Kidney glomerular epithelial cell (primary cell): Measurements from ENCODE around the gene TROAP.
"Not testable (repeated sequence)": the region's sequence is repeated elsewhere in the genome, so short reads cannot be mapped to it uniquely, and the experiment has no call there.

ENCODE experiments used
- DNase-seq: peaks from one replicate; lab custom pipeline; 2025; lab: John Stamatoyannopoulos, UW

TROAP gene

DNA sequence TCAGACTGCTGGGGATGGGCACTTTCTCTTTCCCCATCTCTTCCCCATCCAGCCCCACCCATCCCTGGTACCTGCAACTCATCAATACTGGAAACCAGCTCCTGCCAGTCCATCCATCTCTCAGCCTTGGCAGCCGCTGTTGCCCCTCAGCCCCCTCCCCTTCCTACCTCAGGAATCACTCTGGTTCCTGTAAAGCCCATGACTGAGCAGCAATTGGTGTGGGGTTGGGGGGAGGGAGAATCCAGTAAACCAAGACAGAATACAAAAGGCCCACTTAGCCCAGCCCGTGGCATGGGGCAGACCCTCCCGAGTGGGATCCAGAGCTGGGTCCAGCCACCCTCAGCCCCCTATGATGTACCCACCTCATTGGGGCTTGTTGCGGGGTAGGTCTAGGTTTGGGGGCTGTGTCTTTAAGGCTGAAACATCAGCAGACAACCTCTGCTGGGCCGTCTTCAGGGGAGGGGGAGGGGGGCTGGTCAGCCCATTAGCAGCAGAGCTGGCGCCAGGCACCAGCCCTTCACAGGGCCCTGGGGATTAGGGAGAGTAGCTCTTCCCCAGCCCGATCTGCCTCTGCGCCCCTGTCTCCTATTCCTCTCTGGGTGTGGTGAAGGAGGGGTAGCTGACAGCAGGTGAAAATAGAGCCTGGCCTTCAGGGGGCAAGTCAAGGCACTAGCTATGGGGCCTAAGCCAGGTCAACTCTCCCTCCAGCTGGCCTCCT is 28.8 kb upstream of the TROAP start:
- no peak for DNase-seq

DNA sequence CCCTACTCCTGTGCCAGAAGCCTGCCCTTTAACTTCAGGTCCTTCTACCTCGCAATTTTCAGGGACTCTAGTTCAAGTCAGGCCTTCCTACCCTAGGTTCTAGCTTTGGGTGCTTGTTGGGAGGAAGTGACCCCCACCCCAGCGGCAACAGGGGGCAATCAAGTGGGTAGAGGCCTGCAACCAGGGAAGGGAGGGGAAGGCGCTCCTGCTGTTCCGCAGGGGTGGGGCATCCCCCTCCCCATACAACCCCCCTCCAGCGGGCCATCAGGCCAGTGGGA is 28.3 kb upstream of the TROAP start:
- DNase-seq: no peak

DNA sequence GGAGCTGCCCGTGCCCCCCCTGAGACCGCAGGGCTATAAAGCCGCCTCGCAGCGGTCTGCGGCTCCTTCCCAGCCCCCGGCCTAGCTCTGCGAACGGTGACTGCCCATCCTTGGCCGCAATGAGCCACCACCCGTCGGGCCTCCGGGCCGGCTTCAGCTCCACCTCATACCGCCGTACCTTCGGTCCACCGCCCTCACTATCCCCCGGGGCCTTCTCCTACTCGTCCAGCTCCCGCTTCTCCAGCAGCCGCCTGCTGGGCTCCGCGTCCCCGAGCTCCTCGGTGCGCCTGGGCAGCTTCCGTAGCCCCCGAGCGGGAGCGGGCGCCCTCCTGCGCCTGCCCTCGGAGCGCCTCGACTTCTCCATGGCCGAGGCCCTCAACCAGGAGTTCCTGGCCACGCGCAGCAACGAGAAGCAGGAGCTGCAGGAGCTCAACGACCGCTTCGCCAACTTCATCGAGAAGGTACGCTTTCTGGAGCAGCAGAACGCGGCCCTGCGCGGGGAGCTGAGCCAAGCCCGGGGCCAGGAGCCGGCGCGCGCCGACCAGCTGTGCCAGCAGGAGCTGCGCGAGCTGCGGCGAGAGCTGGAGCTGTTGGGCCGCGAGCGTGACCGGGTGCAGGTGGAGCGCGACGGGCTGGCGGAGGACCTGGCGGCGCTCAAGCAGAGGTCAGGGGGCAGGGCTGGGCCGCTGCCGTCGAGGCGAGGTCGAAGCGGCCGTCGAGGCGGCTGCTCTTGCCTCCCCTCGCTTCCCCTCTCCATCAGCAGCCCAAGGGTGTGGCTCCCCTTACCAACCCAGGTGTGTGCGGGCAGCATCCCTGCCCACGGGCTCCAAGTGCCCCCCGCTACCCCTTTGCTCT is 27.7 kb upstream of the TROAP start, which contains the start of gene PRPH:
Gene PRPH (plus strand): TSS at position 66 of the 855 bp plus-strand sequence. CDS start 54 bp downstream, at position 120.
- no peak for DNase-seq

DNA sequence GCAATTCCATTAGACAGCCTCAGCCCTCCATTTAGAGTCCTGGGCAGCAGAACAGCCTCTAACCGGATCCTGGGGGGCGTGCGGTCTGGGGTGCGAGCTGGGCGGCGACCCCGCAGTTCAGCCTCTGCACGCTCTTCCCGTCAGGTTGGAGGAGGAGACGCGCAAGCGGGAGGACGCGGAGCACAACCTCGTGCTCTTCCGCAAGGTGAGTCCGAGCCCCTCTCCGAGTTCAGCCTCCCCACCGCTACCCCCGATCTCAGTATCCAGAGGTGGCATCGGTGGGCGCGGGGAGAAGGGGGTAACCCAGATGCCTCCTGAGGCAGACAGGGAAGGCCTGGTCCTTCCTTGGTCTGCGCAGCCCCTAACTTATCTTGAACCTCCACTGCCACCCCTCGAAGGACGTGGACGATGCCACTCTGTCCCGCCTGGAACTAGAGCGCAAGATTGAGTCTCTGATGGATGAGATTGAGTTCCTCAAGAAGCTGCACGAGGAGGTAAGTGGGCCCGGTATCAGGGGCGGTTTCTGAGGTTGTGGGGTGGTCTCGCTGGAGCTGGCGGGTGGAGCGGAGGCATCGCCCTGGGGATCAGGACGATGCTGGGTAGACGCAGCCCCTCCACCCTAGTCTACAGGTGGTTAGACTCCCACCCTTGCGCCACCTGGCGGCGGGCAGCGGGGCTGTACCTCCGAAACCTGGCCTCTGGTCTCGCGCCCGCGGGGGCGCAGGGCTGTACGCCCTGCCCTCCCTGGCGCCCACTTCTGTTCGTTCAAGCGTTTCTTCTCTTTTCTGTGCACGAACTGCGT is 26.8 kb upstream of the TROAP start:
- DNase-seq: no peak

DNA sequence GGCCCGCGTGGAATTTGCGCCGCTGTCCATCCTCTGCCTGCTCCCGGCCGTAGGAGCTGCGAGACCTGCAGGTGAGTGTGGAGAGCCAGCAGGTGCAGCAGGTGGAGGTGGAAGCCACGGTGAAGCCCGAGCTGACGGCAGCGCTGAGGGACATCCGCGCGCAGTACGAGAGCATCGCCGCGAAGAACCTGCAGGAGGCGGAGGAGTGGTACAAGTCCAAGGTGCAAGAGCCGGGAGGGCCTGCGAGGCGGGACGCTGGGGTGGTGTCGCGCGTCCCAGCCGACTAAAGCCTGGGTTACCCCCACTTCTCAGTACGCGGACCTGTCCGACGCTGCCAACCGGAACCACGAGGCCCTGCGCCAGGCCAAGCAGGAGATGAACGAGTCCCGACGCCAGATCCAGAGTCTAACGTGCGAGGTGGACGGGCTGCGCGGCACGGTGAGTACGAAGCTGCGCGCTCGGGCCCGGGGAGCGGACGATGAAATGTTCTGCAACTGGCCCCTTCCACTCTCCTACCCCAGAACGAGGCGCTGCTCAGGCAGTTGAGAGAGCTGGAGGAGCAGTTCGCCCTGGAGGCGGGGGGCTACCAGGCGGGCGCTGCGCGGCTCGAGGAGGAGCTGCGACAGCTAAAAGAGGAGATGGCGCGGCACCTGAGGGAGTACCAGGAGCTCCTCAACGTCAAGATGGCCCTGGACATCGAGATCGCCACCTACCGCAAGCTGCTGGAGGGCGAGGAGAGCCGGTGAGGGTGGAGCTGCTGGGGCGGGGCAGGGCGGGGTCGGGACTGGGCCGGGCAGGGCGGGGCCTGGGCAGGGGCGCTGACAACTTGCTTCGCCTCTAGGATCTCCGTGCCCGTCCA is 26.0 kb upstream of the TROAP start:
- no peak for DNase-seq

DNA sequence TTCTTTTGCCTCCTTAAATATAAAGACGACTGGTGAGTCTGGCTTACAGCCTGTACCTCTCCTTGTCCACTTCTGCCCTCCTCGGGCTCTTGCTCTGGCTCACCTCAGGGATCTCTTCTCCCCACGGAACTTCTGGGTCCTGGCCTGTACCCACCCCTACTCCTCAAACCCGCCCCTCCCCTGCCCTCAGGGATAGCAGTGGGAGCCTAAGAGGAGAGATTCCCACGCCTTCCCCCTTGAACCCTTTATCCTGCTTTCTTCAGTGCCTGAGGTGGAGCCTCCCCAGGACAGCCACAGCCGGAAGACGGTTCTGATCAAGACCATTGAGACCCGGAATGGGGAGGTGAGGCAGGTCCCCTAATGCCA is 25.4 kb upstream of the TROAP start:
- no peak for DNase-seq

DNA sequence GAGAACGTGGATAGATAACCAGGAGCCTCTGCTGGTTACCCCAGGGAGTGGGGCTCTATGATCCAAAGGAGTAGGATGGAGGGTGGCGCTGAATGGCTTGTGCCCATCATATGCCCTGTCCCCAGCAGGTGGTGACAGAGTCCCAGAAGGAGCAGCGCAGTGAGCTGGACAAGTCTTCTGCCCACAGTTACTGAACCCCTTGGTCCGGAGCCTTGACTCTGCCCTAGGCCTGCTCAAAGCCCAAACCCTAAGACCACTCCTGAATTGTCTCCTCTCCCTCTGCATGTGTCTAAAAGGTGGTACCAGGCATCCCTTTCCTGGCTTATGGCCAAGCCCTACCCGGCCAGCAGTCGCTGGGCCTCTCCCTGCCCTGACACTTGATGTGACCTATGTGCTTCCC is 24.9 kb upstream of the TROAP start:
- DNase-seq: no peak

DNA sequence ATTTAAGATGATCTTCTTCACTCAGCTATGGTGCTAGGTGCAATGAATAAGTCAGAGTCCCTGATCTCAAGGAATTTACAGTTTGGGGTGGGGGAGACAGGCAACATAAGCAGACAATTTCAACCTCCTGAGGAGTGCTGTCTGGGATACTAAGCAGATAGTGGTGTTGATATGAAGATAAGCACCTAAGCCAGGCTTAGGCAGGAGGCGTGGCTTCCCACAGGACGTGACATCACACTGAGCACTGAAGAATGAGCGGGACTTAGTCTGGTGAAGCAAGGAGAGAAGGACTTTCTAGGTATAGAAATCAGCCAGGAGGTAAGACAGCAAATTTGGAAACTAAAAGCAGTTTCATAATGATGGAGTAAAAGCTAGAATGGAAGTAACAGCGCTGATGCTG is 21.3 kb upstream of the TROAP start:
- DNase-seq: no peak

DNA sequence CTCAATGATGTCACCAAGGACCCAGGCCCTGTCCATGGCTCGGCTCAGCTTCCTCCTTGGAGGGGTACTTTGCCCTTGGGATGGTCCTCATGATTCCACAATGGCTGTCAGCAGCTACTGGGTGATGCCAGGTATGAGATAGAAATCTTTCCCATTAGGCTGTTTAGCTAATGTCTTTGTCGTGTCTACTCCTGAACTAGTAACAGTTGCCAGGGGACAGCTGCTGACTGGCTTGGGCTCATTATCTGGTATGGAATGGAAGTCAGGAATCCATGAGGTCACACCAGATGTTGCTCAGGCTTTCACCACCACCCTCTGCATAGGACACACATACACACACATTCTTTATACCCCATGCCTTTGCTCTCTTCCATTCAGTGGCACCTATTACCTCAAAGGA is 18.9 kb upstream of the TROAP start:
- DNase-seq: no peak

DNA sequence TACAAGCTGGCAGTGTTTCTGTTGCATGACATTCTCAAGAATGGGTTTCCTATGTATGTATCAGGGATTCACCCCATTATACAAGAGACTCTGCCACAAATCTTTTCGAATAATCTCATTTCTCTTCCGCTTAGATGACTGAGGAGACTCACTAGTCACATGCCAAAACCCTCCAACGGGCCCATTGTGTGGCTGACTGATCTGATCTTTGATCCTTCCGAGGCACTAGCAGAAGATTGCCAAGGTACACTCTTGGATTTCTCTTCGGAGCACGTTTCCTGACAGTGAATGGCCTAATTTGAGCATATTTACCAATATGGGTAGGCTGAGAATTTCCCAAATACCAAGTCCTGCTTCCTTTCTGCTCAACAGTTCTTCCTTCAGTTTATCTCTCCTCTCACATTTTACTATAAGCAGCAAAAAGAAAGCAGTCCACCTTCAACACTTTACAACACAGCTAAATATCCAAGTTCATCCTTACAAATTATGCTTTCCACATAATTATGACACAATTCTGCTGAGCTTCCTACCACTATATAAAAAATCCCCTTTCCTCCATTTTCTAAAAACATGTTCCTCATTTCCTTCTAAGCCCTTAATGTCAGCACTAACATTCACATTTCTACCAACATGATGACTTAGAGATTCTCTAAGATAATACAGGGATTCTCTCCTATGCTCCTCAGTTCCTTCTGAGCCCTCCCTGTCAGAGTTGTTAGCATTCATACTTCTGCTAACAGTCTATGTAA is 17.1 kb upstream of the TROAP start:
- DNase-seq: no peak

DNA sequence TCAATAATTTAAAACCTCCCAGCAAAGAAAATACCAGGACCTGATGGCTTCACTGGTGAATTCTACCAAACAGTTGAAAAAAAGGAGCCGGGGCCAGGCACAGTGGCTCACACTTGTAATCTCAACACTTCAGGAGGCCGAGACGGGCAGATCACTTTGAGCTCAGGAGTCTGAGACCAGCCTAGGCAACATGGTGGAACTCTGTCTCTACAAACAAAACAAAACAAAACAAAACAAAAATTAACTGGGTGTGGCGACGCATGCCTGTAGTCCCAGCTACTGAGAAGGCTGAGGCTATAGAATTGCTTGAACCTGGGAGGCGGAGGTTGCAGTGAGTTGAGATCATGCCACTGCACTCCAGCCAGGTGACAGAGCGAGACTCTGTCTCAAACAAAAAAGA is 13.7 kb upstream of the TROAP start:
- DNase-seq: no peak

DNA sequence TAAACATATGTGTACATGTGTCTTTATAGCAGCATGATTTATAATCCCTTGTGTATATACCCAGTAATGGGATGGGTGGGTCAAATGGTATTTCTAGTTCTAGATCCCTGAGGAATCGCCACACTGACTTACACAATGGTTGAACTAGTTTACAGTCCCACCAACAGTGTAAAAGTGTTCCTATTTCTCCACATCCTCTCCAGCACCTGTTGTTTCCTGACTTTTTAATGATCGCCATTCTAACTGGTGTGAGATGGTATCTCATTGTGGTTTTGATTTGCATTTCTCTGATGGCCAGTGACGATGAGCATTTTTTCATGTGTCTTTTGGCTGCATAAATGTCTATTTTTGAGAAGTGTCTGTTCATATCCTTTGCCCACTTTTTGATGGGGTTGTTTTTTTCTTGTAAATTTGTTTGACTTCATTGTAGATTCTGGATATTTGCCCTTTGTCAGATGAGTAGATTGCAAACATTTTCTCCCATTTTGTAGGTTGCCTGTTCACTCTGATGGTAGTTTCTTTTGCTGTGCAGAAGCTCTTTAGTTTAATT is 12.5 kb upstream of the TROAP start:
- not testable (repeated sequence) for DNase-seq

DNA sequence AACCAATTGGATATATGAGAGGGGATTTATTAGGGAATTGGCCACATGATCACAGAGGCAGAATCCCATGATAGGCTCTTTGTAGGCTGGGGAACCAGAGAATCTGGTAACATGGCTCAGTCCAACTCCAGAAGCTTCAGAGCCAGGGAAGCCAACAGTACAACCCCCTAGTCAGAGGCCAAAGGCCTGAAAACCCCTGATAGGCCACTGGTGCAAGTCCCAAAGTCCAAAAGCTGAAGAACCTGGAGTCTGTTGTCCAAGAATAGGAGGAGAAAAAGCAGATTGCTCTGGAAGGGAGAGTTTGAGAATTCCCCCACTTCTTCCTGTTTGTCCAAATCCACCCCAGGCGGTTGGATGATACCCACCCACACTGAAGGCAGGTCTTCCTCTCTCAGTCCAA is 8.2 kb upstream of the TROAP start:
- no peak for DNase-seq

DNA sequence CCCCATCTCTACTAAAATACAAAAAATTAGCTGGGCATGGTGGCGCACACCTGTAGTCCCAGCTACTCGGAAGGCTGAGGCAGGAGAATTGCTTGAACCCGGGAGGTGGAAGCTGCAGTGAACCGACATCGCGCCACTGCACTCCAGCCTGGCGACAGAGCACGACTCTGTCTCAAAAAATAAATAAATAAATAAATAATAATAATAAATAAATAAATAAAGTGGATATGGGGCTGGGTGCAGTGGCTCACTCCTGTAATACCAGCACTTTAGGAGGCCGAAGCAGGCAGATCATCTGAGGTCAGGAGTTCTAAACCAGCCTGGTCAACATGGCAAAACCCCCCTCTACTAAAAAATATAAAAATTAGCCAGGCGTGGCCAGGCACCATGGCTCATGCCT is 5.9 kb upstream of the TROAP start:
- not testable (repeated sequence) for DNase-seq

DNA sequence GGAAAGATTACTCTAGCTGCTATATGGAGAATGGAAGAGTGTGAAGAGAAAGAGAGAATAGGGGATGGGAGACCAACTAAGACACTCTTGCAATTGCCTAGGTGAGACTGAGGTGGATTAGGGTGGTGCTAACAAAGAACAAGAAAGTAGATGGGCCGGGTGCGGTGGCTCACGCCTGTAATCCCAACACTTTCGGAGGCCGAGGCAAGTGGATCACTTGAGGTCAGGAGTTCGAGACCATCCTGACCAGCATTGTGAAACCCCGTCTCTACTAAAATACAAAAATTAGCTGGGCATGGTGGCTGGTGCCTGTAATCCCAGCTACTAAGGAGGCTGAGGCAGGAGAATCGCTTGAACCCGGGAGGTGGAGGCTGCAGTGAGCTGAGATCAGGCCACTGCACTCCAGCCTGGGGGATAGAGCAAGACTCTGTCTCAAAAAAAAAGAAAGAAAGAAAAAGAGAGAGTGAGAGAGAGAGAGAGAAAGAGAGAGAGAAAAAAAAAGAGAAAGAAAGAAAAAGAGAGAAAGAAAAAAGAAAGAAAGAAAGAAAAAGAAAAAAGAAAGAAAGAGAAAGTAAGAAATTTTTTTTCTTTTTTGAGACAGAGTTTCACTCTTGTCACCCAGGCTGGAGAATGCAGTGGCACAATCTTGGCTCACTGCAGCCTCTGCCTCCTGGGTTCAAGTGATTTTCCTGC is 2.5 kb upstream of the TROAP start:
- not testable (repeated sequence) for DNase-seq

DNA sequence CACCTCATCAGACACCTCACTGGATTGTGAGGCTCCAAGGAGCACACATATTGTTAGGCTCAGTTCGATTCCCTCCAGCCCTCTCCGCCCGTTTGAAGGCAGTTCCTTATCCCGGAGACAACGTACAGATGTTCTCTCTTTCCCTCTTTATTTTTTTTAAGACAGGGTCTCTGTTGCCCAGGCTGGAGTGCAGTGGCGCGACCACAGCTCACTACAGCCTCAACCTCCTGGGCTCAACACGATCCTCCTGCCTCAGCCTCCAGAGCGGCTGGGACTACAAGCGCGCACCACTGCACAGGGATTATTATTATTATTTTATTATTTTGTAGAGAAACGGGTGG is 718 bp upstream of the TROAP start:
- DNase-seq: no peak

DNA sequence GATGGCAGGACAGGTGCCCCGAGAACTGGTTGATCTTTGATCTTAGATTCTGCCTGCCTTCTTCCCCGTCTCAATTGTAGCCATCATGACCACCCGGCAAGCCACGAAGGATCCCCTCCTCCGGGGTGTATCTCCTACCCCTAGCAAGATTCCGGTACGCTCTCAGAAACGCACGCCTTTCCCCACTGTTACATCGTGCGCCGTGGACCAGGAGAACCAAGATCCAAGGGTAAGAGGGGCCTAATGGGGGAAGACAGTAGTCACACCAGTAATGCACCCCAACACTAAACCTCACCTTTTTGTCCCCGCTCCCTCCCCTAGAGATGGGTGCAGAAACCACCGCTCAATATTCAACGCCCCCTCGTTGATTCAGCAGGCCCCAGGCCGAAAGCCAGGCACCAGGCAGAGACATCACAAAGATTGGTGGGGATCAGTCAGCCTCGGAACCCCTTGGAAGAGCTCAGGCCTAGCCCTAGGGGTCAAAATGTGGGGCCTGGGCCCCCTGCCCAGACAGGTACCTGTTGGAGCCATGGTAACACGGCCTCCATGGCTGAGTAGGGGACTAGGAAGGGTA is 556 bp downstream of the TROAP start:
- no peak for DNase-seq

DNA sequence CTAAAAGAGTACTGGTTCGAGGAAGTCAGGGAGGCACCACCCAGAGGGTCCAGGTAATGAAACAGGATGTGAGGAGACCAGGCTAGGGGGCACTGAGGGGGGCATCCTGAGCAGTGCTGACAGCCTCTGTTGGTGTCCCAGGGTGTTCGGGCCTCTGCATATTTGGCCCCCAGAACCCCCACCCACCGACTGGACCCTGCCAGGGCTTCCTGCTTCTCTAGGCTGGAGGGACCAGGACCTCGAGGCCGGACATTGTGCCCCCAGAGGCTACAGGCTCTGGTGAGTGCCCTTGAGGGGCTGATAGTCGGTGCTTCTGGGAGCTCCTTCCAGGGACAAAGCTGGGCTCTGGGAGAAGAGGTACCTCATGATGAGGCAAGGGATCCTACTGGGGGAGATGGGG is 2.6 kb downstream of the TROAP start:
- no peak for DNase-seq

DNA sequence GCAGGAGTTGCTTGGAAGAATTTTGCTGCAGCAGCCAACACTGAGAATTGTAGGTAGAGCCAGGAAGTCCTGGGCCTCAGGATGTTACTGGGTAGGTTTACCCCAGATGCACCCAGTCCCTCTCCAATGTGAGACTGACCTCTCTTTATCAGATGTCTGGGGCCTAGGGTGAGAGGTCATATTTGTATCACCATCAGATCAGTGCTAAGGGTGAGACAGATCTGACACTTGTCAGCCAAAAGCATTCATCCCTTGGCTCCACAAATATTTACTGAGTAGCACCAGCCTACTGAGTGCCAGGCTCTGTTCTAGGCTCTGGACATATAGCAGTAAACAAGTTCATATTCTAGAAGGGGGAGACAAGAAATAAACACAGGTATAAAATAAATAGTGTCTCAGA is 4.3 kb downstream of the TROAP start:
- no peak for DNase-seq

DNA sequence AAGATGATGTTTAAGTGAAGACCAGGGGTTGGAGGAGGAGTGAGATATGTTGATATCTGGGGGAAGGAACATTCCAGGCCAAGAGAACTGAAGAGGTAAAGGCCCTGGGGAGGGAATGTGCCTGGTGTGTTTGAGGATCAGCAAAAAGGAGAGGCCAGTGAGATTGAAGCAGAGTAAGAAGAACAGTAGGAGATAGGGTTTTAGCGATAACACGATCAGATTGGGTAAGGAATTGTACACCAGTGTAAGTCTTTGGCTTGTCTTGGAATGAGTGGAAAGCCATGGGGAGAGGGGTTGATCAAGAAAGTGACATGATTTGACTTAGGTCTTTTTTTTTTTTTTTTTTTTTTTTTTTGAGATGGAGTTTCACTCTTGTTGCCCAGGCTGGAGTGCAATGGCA is 4.8 kb downstream of the TROAP start:
- DNase-seq: no peak
